Vagina (tissue), 2 donors: ENCODE results near the gene LMO1.

ENCODE experiments used
- CTCF ChIP-seq, 3 experiments: fragments of 450-650 bp in 2 of 3; fragments of 200-600 bp in 1 of 3; sonication (generic) in 1 of 3; IDR thresholded peaks; one replicate each; pipeline ENCODE4 v1.5.1; 2017 to 2019; ENCODE audit warnings: antibody characterized with exemption in 3 of 3, mild to moderate bottlenecking in 2 of 3, moderate library complexity in 2 of 3
- POLR2A ChIP-seq, 2 donors: fragments of 450-650 bp; IDR thresholded peaks; one replicate each; pipeline ENCODE4 v1.6.1; 2017; ENCODE audit warnings: antibody characterized with exemption in 2 of 2, mild to moderate bottlenecking in 2 of 2, moderate library complexity in 2 of 2
- POLR2AphosphoS5 ChIP-seq, 2 donors: sonication (generic); formaldehyde crosslinking; IDR thresholded peaks; one replicate each; pipeline ENCODE4 v1.9.0; 2017; ENCODE audit warnings: antibody characterized with exemption in 2 of 2, mild to moderate bottlenecking in 2 of 2, low read depth in 1 of 2; ENCODE audit not compliant: insufficient read depth in 1 of 2

- no peak for TF ChIP-seq POLR2A (IDR thresholded peaks at IDR 0.05)
- TF ChIP-seq CTCF (IDR thresholded peaks at IDR 0.05) = no peak
- TF ChIP-seq POLR2AphosphoS5 (IDR thresholded peaks at IDR 0.05; ENCODE audit: insufficient read depth in 1 of 2, low read depth in 1 of 2) = no peak
These were observed 26.2 kb downstream of the LMO1 start for GRCh38 chr11:8237453-8237852.
